ENCODE results near the gene C1GALT1C1.
"Not testable (repeated sequence)": the region's sequence is repeated elsewhere in the genome, so short reads cannot be mapped to it uniquely, and the experiment has no call there.

Gene C1GALT1C1

GRCh38 chrX:120664081-120664480, 34.2 kb upstream of the C1GALT1C1 start:
- DNase-seq (ENCODE audit: insufficient read length, low spot score) (no peak), FAIRE-seq (no peak)
- TF ChIP-seq, protein P1, sequence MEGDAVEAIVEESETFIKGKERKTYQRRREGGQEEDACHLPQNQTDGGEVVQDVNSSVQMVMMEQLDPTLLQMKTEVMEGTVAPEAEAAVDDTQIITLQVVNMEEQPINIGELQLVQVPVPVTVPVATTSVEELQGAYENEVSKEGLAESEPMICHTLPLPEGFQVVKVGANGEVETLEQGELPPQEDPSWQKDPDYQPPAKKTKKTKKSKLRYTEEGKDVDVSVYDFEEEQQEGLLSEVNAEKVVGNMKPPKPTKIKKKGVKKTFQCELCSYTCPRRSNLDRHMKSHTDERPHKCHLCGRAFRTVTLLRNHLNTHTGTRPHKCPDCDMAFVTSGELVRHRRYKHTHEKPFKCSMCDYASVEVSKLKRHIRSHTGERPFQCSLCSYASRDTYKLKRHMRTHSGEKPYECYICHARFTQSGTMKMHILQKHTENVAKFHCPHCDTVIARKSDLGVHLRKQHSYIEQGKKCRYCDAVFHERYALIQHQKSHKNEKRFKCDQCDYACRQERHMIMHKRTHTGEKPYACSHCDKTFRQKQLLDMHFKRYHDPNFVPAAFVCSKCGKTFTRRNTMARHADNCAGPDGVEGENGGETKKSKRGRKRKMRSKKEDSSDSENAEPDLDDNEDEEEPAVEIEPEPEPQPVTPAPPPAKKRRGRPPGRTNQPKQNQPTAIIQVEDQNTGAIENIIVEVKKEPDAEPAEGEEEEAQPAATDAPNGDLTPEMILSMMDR (IDR thresholded peaks at IDR 0.05; ENCODE audit: insufficient read depth, missing control alignments): peak; percentile 23

- FAIRE-seq: no peak
- TF ChIP-seq, protein P1 (IDR thresholded peaks at IDR 0.05; ENCODE audit: insufficient read depth, missing control alignments): no peak
These were observed 32.8 kb upstream of the C1GALT1C1 start for GRCh38 chrX:120662662-120663061.

GRCh38 chrX:120660637-120661036, 30.8 kb upstream of the C1GALT1C1 start:
- TF ChIP-seq, protein P1 (IDR thresholded peaks at IDR 0.05; ENCODE audit: insufficient read depth, missing control alignments): no peak
- no peak for FAIRE-seq

More at GRCh38 chrX:120662662-120663061, 32.8 kb upstream of the C1GALT1C1 start:
- no peak for DNase-seq (ENCODE audit: insufficient read length, low spot score)

DNA sequence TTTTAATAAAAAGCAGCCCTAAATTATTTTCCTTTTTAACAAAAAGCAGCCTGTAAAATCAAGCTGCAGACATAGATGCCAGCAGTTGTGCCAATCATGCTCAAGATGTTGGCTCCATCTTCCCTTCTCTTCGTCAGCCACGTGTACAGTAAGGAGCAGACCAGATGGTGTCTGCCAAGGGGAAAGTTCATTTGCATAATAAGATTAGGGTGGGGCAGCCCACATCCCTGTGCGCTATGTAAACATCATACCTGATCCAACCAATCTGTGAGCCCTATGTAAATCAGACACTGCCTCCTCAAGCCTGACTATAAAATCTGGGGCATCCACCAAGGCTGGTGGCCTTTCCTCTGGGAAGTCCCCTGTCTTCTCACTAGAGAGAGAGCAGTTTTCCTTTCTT, 23.1 kb upstream of the C1GALT1C1 start:
- FAIRE-seq: peak; percentile 56
- TF ChIP-seq, protein P1 (IDR thresholded peaks at IDR 0.05; ENCODE audit: insufficient read depth, missing control alignments): no peak
- no peak for DNase-seq (ENCODE audit: insufficient read length, low spot score)

More at GRCh38 chrX:120660637-120661036, 30.8 kb upstream of the C1GALT1C1 start:
- DNase-seq (ENCODE audit: insufficient read length, low spot score): no peak

- DNase-seq (ENCODE audit: insufficient read length, low spot score); FAIRE-seq: not testable (repeated sequence)
These were observed 22.4 kb upstream of the C1GALT1C1 start for GRCh38 chrX:120652256-120652655.

DNA sequence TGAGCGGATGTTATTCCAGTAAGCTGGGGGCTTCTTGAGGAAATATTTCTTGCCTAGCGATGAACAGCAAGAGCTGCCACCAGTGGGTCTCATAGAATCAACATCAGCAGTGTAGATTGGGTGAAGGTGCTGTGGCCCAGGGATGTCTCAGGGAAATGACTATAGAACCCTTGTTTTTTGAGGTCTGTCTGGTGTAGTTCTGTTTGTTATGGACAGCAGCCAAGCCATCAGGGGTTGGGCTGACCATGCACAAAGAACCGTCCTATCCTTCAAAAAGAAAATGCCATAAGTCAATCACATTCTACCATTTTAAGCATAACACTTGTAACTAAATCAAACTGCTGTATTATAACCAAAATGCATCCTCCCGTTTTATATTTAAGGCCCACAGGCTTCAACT, 17.3 kb upstream of the C1GALT1C1 start:
- no peak for FAIRE-seq
- TF ChIP-seq, protein P1 (IDR thresholded peaks at IDR 0.05; ENCODE audit: insufficient read depth, missing control alignments): no peak
- no peak for DNase-seq (ENCODE audit: insufficient read length, low spot score)

DNA sequence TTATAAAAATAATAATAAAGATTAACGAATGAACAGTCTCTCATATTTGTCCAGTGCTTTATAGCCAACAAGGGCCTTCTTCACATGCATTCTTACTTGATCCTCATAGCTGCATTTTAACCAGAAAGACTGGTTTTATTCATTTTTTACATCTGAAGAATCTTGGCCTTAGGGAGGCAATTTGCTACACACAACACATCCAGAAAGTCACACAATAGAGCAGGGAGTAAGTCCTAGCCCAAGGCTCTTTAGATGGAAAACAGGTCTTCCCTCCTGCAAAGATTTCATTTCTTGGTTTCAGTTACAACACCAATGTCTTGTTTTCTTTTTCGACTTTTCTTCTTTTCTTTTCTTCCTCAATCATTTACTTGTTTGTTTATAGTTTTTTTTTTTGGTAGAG, 13.0 kb upstream of the C1GALT1C1 start:
- FAIRE-seq (no peak), DNase-seq (ENCODE audit: insufficient read length, low spot score) (no peak)
- TF ChIP-seq, protein P1 (IDR thresholded peaks at IDR 0.05; ENCODE audit: insufficient read depth, missing control alignments): no peak

- DNase-seq (ENCODE audit: insufficient read length, low spot score) (no peak), FAIRE-seq (no peak)
- TF ChIP-seq, protein P1 (IDR thresholded peaks at IDR 0.05; ENCODE audit: insufficient read depth, missing control alignments): no peak
These were observed 8.8 kb upstream of the C1GALT1C1 start for GRCh38 chrX:120638619-120639018.
